Astrocyte of the spinal cord (primary cell): ENCODE data around the gene MNS1.
A peak's percentile ranks its signal among the peaks of the same experiment; 100 is the strongest.
"Not testable (repeated sequence)": the region's sequence is repeated elsewhere in the genome, so short reads cannot be mapped to it uniquely, and the experiment has no call there.

Source experiments
- DNase-seq: peaks from one replicate; pipeline ENCODE4 v3.0.0; 2011; ENCODE audit warnings: low read depth, low spot score
- H3K4me3 ChIP-seq: 2 replicates; pipeline ENCODE4 v1.5.1; 2011; ENCODE audit warnings: low read depth, mild to moderate bottlenecking, low read length, moderate library complexity
- in situ Hi-C: cut with HindIII; loops from 2 replicates; pipeline ENCODE4 v1.10.0; 2017; ENCODE audit warnings: low sequenced_read_pairs
- TF ChIP-seq, protein P1 (sequence below): IDR thresholded peaks from 2 replicates; pipeline ENCODE4 v1.5.1; 2012; ENCODE audit warnings: low read depth, mild to moderate bottlenecking, low read length, inconsistent platforms

MNS1 gene

DNA sequence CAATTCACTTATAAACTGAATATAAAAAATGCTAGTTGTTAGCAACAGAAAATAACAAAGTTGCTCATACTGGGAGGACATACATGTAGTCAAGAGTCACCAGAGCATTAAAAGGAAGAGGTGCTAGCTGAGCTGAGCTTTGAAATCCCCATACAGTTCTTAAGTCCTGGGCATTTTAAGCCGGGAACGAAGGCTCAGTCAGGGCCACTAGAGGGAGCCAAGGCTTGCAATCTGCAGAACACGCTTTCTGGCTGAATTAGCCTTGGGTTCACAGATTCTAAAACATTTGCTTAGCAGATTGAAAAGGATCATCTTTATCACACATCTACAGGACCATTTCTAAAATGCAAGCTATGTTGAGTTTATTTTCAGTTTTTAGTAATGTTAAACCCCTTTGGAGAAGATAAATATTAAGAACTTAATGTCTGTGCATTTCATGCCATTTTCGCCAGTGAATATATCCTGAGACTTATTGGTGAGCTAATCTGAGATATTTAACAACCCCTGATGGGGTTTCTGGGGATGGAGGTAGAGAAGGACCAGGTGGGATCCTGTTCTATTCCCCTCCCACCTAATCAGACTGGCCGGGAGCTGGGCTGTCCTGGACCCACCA, 26.3 kb upstream of the MNS1 start:
- in situ Hi-C loops: no loop called here
- no peak overlapping the region for H3K4me3 ChIP-seq
- TF ChIP-seq, protein P1, sequence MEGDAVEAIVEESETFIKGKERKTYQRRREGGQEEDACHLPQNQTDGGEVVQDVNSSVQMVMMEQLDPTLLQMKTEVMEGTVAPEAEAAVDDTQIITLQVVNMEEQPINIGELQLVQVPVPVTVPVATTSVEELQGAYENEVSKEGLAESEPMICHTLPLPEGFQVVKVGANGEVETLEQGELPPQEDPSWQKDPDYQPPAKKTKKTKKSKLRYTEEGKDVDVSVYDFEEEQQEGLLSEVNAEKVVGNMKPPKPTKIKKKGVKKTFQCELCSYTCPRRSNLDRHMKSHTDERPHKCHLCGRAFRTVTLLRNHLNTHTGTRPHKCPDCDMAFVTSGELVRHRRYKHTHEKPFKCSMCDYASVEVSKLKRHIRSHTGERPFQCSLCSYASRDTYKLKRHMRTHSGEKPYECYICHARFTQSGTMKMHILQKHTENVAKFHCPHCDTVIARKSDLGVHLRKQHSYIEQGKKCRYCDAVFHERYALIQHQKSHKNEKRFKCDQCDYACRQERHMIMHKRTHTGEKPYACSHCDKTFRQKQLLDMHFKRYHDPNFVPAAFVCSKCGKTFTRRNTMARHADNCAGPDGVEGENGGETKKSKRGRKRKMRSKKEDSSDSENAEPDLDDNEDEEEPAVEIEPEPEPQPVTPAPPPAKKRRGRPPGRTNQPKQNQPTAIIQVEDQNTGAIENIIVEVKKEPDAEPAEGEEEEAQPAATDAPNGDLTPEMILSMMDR: peak; percentile 97
- DNase-seq: peak; percentile 82

DNA sequence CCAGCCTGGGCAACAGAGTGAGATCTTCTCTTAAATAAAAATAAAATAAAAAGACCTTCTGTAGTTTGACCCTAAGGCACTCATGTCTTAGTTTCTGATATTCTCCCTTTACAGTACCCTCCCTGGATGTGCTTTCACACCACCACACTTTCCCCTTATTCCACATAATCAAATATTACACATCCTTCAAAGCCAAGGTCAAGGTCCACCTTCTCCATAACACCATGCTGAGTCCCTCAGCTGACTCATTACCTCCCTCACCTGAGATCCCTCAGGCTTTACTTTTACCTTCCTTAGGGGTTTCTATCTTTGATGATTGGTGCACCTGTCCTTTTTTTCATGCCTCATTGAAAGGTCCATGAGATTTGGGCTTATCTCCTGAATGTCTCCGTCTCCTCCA, 25.5 kb upstream of the MNS1 start:
- TF ChIP-seq, protein P1: no peak
- no peak for DNase-seq
- in situ Hi-C loops: no loop called here
- H3K4me3 ChIP-seq: no peak overlapping the region

DNA sequence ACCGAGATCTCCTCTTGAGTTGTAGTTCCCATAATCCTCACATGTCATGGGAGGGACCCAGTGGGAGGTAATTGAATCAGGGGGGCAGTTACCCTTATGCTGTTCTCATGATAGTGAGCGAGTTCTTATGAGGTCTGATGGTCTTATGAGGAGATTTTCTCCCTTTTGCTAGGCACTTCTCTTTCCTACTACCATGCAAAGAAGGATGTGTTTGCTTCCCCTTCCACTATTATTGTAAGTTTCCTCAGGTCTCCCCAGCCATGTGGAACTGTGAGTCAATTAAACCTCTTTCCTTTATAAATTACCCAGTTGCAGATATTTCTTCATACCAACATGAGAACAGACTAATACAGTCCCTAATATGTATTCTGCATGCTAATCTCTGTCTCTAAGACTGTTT, 21.3 kb upstream of the MNS1 start:
- H3K4me3 ChIP-seq, in situ Hi-C loops, DNase-seq: not testable (repeated sequence)

DNA sequence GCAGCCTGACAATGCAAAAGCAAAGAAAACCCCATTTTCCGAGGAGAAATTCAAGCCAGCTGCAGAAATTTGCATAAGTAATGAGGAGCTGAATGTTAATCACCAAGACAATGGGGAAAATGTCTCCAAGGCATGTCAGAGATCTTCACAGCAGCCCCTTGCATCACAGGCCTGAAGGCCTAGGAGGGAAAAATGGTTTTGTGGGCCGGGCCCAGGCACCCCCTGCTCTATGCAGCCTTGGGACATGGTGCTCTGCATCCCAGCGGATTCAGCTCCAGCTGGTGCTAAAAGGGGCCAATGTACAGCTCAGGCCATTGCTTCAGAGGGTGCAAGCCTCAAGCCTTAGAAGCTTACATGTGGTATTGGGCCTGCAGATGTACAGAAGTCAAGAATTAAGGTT, 20.5 kb upstream of the MNS1 start:
- DNase-seq, H3K4me3 ChIP-seq, in situ Hi-C loops: not testable (repeated sequence)

DNA sequence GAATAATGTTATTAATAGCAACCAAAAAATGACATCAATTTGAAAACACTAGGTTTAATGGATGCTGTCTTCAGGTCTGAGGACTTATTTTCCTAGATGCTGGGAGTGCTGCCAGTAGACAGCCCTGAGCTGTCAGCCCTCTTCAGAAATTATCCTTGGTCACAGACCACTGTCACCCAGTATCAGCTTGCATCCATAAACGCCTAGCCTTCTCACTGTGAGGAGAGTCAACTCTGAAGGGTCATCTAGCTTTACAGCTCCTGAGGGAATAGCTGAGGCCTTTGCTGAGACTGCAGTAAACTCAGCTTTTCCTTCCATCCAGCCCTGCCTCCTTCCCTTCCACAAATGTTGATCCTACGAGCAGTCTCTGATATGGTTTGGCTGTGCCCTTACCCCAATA, 19.4 kb upstream of the MNS1 start:
- in situ Hi-C loops: no loop called here
- no peak for DNase-seq
- no peak overlapping the region for H3K4me3 ChIP-seq
- TF ChIP-seq, protein P1: no peak

DNA sequence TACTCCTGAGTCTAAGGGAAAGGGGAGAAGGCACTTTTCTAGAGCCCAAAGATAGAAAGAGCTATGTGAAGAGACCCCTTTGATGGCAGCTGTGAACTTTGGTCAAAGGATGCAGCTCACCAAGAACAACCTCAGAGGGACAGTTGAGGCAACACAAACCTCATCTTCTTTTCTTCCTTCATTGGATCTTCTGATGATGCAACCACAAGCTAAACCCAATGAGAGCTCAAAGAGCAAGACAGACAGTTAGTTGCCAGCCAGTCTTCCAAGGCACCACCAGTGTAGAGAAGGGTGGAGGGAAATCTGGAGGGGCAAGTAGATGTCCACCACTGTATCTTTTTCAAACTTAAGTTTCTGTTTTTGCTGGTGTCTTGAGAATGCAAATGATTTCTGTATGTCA, 10.4 kb upstream of the MNS1 start:
- DNase-seq: no peak
- H3K4me3 ChIP-seq: no peak overlapping the region
- TF ChIP-seq, protein P1: no peak
- in situ Hi-C loops: no loop called here

DNA sequence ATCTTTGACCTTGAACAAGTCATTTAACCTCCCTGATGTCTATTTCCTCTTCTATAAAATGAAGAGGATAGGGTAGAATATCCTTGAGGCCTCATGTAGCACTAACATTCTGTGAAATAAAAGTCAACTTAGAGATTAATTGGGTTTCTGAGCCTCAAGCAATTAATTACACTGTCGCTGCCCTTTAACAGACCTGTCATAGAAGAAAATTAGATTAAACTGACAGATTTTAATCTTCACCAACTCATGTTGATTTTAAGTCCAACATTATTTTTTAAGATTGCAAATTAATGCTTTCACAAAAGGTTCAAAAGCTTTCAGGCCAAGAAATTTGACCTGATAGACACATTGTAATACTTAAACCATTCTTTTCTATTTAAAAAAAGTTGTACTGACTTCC, 8.1 kb upstream of the MNS1 start:
- H3K4me3 ChIP-seq: no peak overlapping the region
- TF ChIP-seq, protein P1: no peak
- no peak for DNase-seq
- in situ Hi-C loops: no loop called here

DNA sequence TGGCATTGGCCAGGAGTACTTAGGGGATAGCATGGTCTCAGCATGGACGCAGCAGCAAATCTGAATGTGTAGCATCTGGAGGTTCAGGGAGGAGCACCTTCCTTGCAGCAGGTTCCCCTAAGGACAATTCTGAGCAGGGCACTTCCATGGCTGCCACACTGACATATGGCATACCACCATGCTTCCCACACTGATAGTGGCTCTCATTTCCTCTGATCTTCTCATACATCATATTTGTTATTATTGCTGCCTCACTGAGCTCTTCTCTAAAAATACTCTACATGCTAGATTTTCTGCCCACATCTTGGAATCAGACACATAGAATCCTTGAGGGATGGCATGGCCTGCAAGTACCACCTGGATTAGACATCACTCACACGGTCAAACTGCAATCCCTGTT, 7.3 kb upstream of the MNS1 start:
- no peak for DNase-seq
- H3K4me3 ChIP-seq: no peak overlapping the region
- in situ Hi-C loops: no loop called here
- TF ChIP-seq, protein P1: no peak
